ENCODE results near the gene TPTE2. TPM values are rescaled to one million over a fixed set of nuclear protein-coding genes. Genes with fewer than 3 reads are reported as not detected.
"Not testable (repeated sequence)": the region's sequence is repeated elsewhere in the genome, so short reads cannot be mapped to it uniquely, and the experiment has no call there.

TPTE2 gene
- total RNA-seq (under 1 TPM in 1 of 5 experiments, not detected in 4; 0.24 TPM), polyA plus RNA-seq (not detected), total RNA-seq (not detected)

DNA sequence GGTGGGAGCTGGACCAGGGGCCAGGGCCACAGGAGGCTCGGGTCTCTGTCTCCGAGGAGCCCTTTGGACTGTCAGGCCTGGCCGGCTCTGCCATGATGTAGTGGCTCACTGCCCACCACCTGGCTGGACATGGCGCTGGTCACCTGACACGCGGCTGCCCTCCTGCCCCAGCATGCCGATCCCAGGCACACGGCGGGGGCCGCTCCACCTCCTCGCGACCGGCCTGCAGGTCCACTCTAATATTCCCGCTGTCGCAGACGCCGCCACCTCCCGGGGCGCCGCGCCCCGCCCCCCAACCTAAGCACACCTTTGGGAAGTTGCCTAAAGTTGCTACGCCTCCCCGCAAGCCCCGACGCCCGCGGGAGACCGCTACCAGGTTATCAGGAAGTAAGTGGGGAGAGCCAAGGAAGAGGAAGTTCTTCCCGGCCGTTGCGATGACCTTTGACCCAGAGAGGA is at the start of gene TPTE2:
Gene TPTE2 (minus strand): TSS at position 406 of the 456 bp plus-strand sequence. CDS start 58,298 bp downstream, outside the sequence.
- H3K4me3 Mint-ChIP-seq; CTCF ChIA-PET; H3K27me3 Mint-ChIP-seq; H3K4me1 ChIP-seq (ENCODE audit: control insufficient read depth in 2 of 2, insufficient read depth in 2 of 2, low read length in 2 of 2); ATAC-seq; H3K27ac ChIP-seq (ENCODE audit: low read depth, low read length); H3K4me1 Mint-ChIP-seq; DNase-seq; H3K36me3 ChIP-seq (ENCODE audit: control insufficient read depth in 2 of 3, insufficient read depth in 3 of 3, low read length in 3 of 3); H3K27ac Mint-ChIP-seq; H3K4me3 ChIP-seq (ENCODE audit: low read length); H3K36me3 Mint-ChIP-seq; POLR2A ChIA-PET; H3K27me3 ChIP-seq (ENCODE audit: control insufficient read depth in 2 of 2, insufficient read depth in 2 of 2, low read length in 2 of 2); H3K9me3 Mint-ChIP-seq; H3K9me3 ChIP-seq (ENCODE audit: control insufficient read depth in 2 of 3, low read length in 3 of 3): not testable (repeated sequence)
- intact Hi-C loops (cut with micrococcal nuclease): loop anchor here in 1 of 2 donors (10.0 kb wide), 1 partner anchor 54 kb away; no protein-coding TSS in a partner anchor

DNA sequence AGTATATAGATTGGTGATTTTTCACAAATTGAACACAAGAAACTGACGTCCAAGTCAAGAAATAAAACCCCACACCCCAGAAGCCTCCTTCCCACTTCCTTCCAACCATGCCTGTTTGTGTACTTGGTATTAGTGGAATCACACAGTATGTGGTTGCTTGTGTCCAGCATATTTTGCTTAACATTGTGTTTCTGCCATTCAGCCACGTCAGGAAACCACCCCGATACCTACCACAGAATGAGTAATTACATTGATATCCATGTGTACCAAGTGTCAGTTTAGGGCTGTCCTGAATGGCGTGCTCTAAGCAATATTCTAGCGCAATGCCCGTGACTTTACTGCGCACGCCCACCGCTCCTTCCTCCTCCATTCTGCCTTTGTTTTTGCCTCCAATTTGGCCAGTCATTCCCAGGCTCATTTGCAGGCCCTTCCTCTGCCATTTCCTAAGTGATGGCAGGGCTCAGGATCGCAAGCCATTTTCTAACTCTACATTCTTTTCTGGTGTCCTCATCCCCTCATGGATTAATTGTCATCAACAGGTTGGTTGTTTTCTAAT is 46.3 kb upstream of the TPTE2 start:
- ChIA-PET POLR2A (no interaction called here), CTCF (no interaction called here)
- no peak overlapping the region for H3K27ac ChIP-seq (ENCODE audit: low read depth, low read length)
- ATAC-seq: no peak
- no peak for DNase-seq
- no peaks in the 10 kb centered on the region for H3K4me1 ChIP-seq (ENCODE audit: control insufficient read depth in 2 of 2, insufficient read depth in 2 of 2, low read length in 2 of 2)
- Mint-ChIP-seq H3K36me3 (peaks cover 0 to 16% (median 0%) of the 10 kb centered on the region in 5 donors), H3K4me1 (peaks cover 0 to 4% (median 0%) of the 10 kb centered on the region in 7 donors), H3K27ac (no peak overlapping the region), H3K9me3 (peaks cover 6 to 25% (median 14%) of the 10 kb centered on the region in 11 donors), H3K4me3 (no peak overlapping the region), H3K27me3 (peaks cover 26 to 35% (median 29%) of the 10 kb centered on the region in 5 donors)
- no peaks in the 10 kb centered on the region for H3K27me3 ChIP-seq (ENCODE audit: control insufficient read depth in 2 of 2, insufficient read depth in 2 of 2, low read length in 2 of 2)
- intact Hi-C loops (cut with micrococcal nuclease): no loop called here
- H3K4me3 ChIP-seq (ENCODE audit: low read length): no peak overlapping the region
- H3K36me3 ChIP-seq (ENCODE audit: control insufficient read depth in 2 of 3, insufficient read depth in 3 of 3, low read length in 3 of 3): no peaks in the 10 kb centered on the region
- H3K9me3 ChIP-seq (ENCODE audit: control insufficient read depth in 2 of 3, low read length in 3 of 3): peaks cover 0 to 7% (median 0%) of the 10 kb centered on the region in 3 experiments

DNA sequence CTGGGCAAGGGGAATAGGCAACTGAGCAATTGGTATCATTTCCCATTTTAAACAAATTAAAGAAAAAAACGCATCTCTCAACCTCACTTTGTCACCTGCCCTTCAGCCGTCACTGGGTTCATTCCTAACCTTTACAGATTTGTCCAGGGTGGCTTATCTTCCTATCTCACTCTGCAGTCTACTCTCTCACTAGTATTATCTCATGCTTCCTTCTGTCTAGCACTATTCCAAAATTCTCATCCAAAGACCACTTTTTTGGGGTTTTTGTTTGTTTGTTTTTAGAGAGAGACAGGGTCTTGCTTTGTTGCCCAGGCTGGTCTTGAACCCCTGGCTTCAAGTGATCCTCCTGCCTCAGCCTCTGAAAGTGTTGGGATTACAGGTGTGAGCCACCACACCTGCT is 45.4 kb upstream of the TPTE2 start:
- H3K27me3 ChIP-seq (ENCODE audit: control insufficient read depth in 2 of 2, insufficient read depth in 2 of 2, low read length in 2 of 2): no peaks in the 10 kb centered on the region
- H3K4me3 ChIP-seq (ENCODE audit: low read length): no peak overlapping the region
- peaks cover 0 to 5% (median 0%) of the 10 kb centered on the region in 7 donors for H3K4me1 Mint-ChIP-seq
- H3K27ac Mint-ChIP-seq: no peak overlapping the region
- intact Hi-C loops (cut with micrococcal nuclease): no loop called here
- H3K4me1 ChIP-seq (ENCODE audit: control insufficient read depth in 2 of 2, insufficient read depth in 2 of 2, low read length in 2 of 2): no peaks in the 10 kb centered on the region
- H3K27me3 Mint-ChIP-seq: peaks cover 29 to 38% (median 31%) of the 10 kb centered on the region in 5 donors
- DNase-seq (no peak), ATAC-seq (no peak)
- peaks cover 0 to 7% (median 0%) of the 10 kb centered on the region in 3 experiments for H3K9me3 ChIP-seq (ENCODE audit: control insufficient read depth in 2 of 3, low read length in 3 of 3)
- ChIA-PET CTCF (no interaction called here), POLR2A (interaction anchor here (0.6 kb wide), 1 partner anchor 432 kb away, joined by 6 read pairs; no protein-coding TSS in a partner anchor)
- peaks cover 6 to 25% (median 14%) of the 10 kb centered on the region in 11 donors for H3K9me3 Mint-ChIP-seq
- no peaks in the 10 kb centered on the region for H3K36me3 ChIP-seq (ENCODE audit: control insufficient read depth in 2 of 3, insufficient read depth in 3 of 3, low read length in 3 of 3)
- H3K27ac ChIP-seq (ENCODE audit: low read depth, low read length): no peak overlapping the region
- H3K36me3 Mint-ChIP-seq: peaks cover 0 to 16% (median 0%) of the 10 kb centered on the region in 5 donors
- no peak overlapping the region for H3K4me3 Mint-ChIP-seq

DNA sequence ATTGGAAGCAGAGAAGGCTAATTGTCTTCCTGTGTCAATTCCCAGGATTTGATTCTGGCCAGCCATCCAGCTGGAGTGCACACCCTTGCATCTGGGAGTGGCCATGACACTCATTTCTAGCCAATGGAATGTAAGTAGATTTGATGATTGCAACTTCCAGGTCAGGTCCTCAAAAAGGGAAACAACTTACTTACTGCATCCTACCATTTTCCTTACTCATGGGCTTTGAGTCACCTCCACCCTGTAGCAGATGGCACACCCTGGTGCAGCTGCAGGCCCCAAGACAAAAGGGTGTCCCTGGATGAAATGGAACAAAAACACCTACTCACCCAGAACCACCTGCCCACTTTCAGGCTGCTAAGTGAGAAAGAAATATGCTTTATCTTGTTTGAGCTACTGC is 44.8 kb upstream of the TPTE2 start:
- Mint-ChIP-seq H3K27me3 (peaks cover 30 to 40% (median 32%) of the 10 kb centered on the region in 5 donors), H3K9me3 (peaks cover 6 to 25% (median 14%) of the 10 kb centered on the region in 11 donors)

DNA sequence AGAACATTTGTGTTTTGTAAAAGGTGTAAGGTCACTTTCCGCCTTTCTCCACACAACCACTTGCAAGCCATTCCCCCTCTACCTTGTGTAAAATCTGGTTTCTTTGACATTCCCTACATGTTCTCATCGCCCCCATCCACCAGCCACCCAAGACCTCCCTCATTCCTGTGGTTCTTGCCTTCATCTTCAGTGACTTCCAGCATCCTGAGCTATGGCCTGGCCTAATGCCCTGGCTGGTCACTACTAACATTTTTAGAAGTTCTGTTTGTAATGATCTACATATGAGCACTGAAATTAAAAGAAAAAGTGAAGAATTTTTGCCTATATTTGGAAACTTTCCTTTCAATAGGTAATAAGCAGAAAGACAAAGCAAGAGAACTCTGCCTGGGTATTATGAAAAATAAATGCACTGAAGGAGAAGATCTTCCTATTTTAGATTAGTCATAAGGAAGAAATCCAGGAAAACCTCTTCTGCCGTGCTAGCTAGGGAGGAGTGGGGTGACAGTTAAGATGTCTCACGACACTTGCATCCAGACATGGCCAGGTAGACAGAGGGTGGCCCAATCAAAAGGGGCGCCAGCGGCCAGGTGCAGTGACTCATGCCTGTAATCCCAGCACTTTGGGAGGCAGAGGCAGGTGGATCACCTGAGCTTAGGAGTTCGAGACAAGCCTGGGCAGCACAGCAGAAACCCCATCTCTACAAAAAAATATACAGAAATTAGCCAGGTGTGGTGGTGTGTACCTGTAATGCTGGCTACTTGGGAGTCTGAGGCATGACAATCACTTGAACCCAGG is 44.0 kb upstream of the TPTE2 start:
- H3K9me3 Mint-ChIP-seq: peaks cover 6 to 21% (median 14%) of the 10 kb centered on the region in 11 donors
- Histone ChIP-seq H3K27me3 (ENCODE audit: control insufficient read depth in 2 of 2, insufficient read depth in 2 of 2, low read length in 2 of 2) (no peaks in the 10 kb centered on the region), H3K36me3 (ENCODE audit: control insufficient read depth in 2 of 3, insufficient read depth in 3 of 3, low read length in 3 of 3) (no peaks in the 10 kb centered on the region), H3K9me3 (ENCODE audit: control insufficient read depth in 2 of 3, low read length in 3 of 3) (peaks cover 0 to 7% (median 0%) of the 10 kb centered on the region in 3 experiments), H3K4me3 (ENCODE audit: low read length) (no peak overlapping the region), H3K4me1 (ENCODE audit: control insufficient read depth in 2 of 2, insufficient read depth in 2 of 2, low read length in 2 of 2) (no peaks in the 10 kb centered on the region), H3K27ac (ENCODE audit: low read depth, low read length) (no peak overlapping the region)
- intact Hi-C loops (cut with micrococcal nuclease): no loop called here
- H3K27me3 Mint-ChIP-seq: peaks cover 30 to 45% (median 36%) of the 10 kb centered on the region in 5 donors
- H3K27ac Mint-ChIP-seq: no peak overlapping the region
- CTCF ChIA-PET: no interaction called here
- no peak overlapping the region for H3K4me3 Mint-ChIP-seq
- peaks cover 0 to 5% (median 0%) of the 10 kb centered on the region in 7 donors for H3K4me1 Mint-ChIP-seq
- POLR2A ChIA-PET: no interaction called here
- peaks cover 0 to 12% (median 0%) of the 10 kb centered on the region in 5 donors for H3K36me3 Mint-ChIP-seq
- ATAC-seq (no peak), DNase-seq (no peak)

More for the DNA sequence above, 44.8 kb upstream of the TPTE2 start:
- POLR2A ChIA-PET: no interaction called here
- DNase-seq (no peak), ATAC-seq (no peak)
- H3K4me1 Mint-ChIP-seq: peaks cover 0 to 5% (median 0%) of the 10 kb centered on the region in 7 donors
- Histone ChIP-seq H3K36me3 (ENCODE audit: control insufficient read depth in 2 of 3, insufficient read depth in 3 of 3, low read length in 3 of 3) (no peaks in the 10 kb centered on the region), H3K27me3 (ENCODE audit: control insufficient read depth in 2 of 2, insufficient read depth in 2 of 2, low read length in 2 of 2) (no peaks in the 10 kb centered on the region), H3K27ac (ENCODE audit: low read depth, low read length) (no peak overlapping the region), H3K4me1 (ENCODE audit: control insufficient read depth in 2 of 2, insufficient read depth in 2 of 2, low read length in 2 of 2) (no peaks in the 10 kb centered on the region), H3K9me3 (ENCODE audit: control insufficient read depth in 2 of 3, low read length in 3 of 3) (peaks cover 0 to 7% (median 0%) of the 10 kb centered on the region in 3 experiments), H3K4me3 (ENCODE audit: low read length) (no peak overlapping the region)
- H3K36me3 Mint-ChIP-seq: peaks cover 0 to 16% (median 0%) of the 10 kb centered on the region in 5 donors
- no peak overlapping the region for H3K4me3 Mint-ChIP-seq
- H3K27ac Mint-ChIP-seq: no peak overlapping the region
- intact Hi-C loops (cut with micrococcal nuclease): no loop called here
- CTCF ChIA-PET: no interaction called here

DNA sequence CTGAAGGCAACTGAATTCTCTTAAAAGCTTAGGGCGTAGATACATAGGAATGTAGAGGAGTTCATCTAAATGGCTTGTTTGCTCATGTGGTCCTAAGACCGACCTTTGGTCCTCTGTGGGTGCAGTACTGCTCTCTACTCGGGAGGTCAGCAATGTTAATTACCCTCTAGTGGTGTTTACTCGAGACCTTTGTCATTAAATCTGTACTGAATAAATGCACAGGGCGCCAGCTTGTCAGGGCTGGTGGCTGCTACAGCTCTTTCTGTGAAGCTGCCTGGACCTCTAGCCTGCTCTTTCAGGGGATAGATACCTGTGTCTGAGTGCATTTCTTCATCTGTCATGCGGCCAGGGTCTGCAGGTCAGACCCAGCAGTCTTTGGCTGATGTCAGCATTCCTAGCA is 43.0 kb upstream of the TPTE2 start:
- H3K9me3 Mint-ChIP-seq: peaks cover 6 to 21% (median 12%) of the 10 kb centered on the region in 11 donors
- Histone ChIP-seq H3K36me3 (ENCODE audit: control insufficient read depth in 2 of 3, insufficient read depth in 3 of 3, low read length in 3 of 3) (no peaks in the 10 kb centered on the region), H3K27me3 (ENCODE audit: control insufficient read depth in 2 of 2, insufficient read depth in 2 of 2, low read length in 2 of 2) (no peaks in the 10 kb centered on the region), H3K27ac (ENCODE audit: low read depth, low read length) (no peak overlapping the region), H3K4me3 (ENCODE audit: low read length) (no peak overlapping the region), H3K9me3 (ENCODE audit: control insufficient read depth in 2 of 3, low read length in 3 of 3) (peaks cover 0 to 7% (median 0%) of the 10 kb centered on the region in 3 experiments), H3K4me1 (ENCODE audit: control insufficient read depth in 2 of 2, insufficient read depth in 2 of 2, low read length in 2 of 2) (no peaks in the 10 kb centered on the region)
- ChIA-PET CTCF (no interaction called here), POLR2A (no interaction called here)
- intact Hi-C loops (cut with micrococcal nuclease): no loop called here
- H3K36me3 Mint-ChIP-seq: peaks cover 0 to 12% (median 0%) of the 10 kb centered on the region in 5 donors
- no peak overlapping the region for H3K27ac Mint-ChIP-seq
- DNase-seq (no peak), ATAC-seq (no peak)
- H3K27me3 Mint-ChIP-seq: peaks cover 38 to 52% (median 45%) of the 10 kb centered on the region in 5 donors
- no peak overlapping the region for H3K4me3 Mint-ChIP-seq
- H3K4me1 Mint-ChIP-seq: peaks cover 0 to 5% (median 0%) of the 10 kb centered on the region in 7 donors

All from naive thymus-derived CD4-positive, alpha-beta T cell (primary cell).